Upper lobe of left lung (tissue), 4 donors: Measurements from ENCODE around the gene SELENOP.

Experiments used
- CTCF ChIP-seq, 6 experiments: fragments of 450-650 bp in 4 of 6; fragments of 200-600 bp in 2 of 6; sonication (generic) in 2 of 6; IDR thresholded peaks; one replicate each; pipeline ENCODE4 v1.5.1; 2016 to 2019; ENCODE audit warnings: antibody characterized with exemption in 6 of 6
- POLR2A ChIP-seq, 4 donors: fragments of 450-650 bp; IDR thresholded peaks; one replicate each; pipeline ENCODE4 v1.5.1; 2016 to 2017; ENCODE audit warnings: antibody characterized with exemption in 4 of 4, mild to moderate bottlenecking in 2 of 4

- TF ChIP-seq CTCF (IDR thresholded peaks at IDR 0.05) (no peak), POLR2A (IDR thresholded peaks at IDR 0.05) (no peak)
Measured at GRCh38 chr5:42779083-42779482, 32.6 kb downstream of the SELENOP start.
